ENCODE data around the gene FBXW10B.
"Not testable (repeated sequence)": the region's sequence is repeated elsewhere in the genome, so short reads cannot be mapped to it uniquely, and the experiment has no call there.

DNA sequence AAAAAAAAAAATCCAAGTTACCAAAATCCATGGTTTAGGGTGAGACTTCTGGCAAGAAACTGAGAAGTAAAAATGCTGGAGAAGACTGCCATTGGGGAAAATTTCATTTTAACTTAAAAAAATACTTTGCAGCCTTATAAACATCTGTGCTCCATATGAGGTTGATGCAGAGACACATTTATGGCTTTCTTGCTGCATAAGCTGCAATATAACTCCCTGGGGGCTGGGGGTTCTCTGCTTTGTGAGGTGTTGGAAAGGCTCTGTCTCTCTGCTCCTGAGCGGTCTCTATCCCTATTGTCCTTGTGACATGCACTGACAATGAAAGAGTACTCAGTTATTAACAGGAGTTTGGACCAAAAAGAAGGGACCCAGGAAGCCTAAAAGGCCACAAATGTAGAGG is 6.4 kb downstream of the FBXW10B start:
- TF ChIP-seq POLR2AphosphoS5 (IDR thresholded peaks at IDR 0.05): not testable (repeated sequence)
- TF ChIP-seq, protein P1, sequence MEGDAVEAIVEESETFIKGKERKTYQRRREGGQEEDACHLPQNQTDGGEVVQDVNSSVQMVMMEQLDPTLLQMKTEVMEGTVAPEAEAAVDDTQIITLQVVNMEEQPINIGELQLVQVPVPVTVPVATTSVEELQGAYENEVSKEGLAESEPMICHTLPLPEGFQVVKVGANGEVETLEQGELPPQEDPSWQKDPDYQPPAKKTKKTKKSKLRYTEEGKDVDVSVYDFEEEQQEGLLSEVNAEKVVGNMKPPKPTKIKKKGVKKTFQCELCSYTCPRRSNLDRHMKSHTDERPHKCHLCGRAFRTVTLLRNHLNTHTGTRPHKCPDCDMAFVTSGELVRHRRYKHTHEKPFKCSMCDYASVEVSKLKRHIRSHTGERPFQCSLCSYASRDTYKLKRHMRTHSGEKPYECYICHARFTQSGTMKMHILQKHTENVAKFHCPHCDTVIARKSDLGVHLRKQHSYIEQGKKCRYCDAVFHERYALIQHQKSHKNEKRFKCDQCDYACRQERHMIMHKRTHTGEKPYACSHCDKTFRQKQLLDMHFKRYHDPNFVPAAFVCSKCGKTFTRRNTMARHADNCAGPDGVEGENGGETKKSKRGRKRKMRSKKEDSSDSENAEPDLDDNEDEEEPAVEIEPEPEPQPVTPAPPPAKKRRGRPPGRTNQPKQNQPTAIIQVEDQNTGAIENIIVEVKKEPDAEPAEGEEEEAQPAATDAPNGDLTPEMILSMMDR (IDR thresholded peaks at IDR 0.05): not testable (repeated sequence)
